HG02571 (cell line): Measurements from ENCODE around the gene RYK.
"Not testable (repeated sequence)": the region's sequence is repeated elsewhere in the genome, so short reads cannot be mapped to it uniquely, and the experiment has no call there.

Source experiments
- ATAC-seq: cut with Tn5 transposase; IDR thresholded peaks from one replicate; pipeline ENCODE4 v1.9.1; 2021; ENCODE audit warnings: mild to moderate bottlenecking, moderate library complexity; ENCODE audit not compliant: unreplicated experiment

RYK gene

GRCh38 chr3:134250717-134251220, at the start of gene RYK:
Gene RYK, minus strand, starts transcription at chr3:134250859. Its CDS starts 205 bp downstream, at chr3:134250654.
- ATAC-seq = peak; percentile 81

GRCh38 chr3:134299888-134300206, 49.2 kb upstream of the RYK start:
- no peak for ATAC-seq

- no peak for ATAC-seq
Measured at GRCh38 chr3:134299185-134299887, 48.7 kb upstream of the RYK start.

- ATAC-seq = no peak
Measured at GRCh38 chr3:134298249-134298648, 47.6 kb upstream of the RYK start.

GRCh38 chr3:134296616-134297015, 46.0 kb upstream of the RYK start:
- no peak for ATAC-seq

- ATAC-seq = no peak
Measured at GRCh38 chr3:134295930-134296329, 45.3 kb upstream of the RYK start.

- ATAC-seq = peak; percentile 100
Measured at GRCh38 chr3:134294302-134295280, 43.9 kb upstream of the RYK start.

- no peak for ATAC-seq
Measured at GRCh38 chr3:134291319-134292254, 40.9 kb upstream of the RYK start.

- ATAC-seq = no peak
Measured at GRCh38 chr3:134287512-134287911, 36.9 kb upstream of the RYK start.

GRCh38 chr3:134284438-134284837, 33.8 kb upstream of the RYK start:
- no peak for ATAC-seq

GRCh38 chr3:134282659-134283047, 32.0 kb upstream of the RYK start:
- no peak for ATAC-seq

GRCh38 chr3:134281912-134282658, 31.4 kb upstream of the RYK start:
- ATAC-seq = no peak

- ATAC-seq = no peak
Measured at GRCh38 chr3:134279466-134279865, 28.8 kb upstream of the RYK start.

GRCh38 chr3:134277066-134277660, 26.5 kb upstream of the RYK start:
- ATAC-seq = no peak

- ATAC-seq = no peak
Measured at GRCh38 chr3:134276086-134276485, 25.4 kb upstream of the RYK start.

GRCh38 chr3:134275110-134275509, 24.5 kb upstream of the RYK start:
- not testable (repeated sequence) for ATAC-seq

- no peak for ATAC-seq
Measured at GRCh38 chr3:134274571-134274970, 23.9 kb upstream of the RYK start.

GRCh38 chr3:134267996-134268395, 17.3 kb upstream of the RYK start:
- ATAC-seq = no peak

GRCh38 chr3:134260987-134261386, 10.3 kb upstream of the RYK start:
- ATAC-seq = no peak
